Esophagus (tissue), 2 donors: ENCODE measurements around the gene KCNK10. TPM values are rescaled to one million over a fixed set of nuclear protein-coding genes. Genes with fewer than 3 reads are reported as not detected.

Experiments
- H3K27ac ChIP-seq, 2 donors: one replicate each; pipeline ENCODE4 v1.5.1; 2013; ENCODE audit warnings: low read depth in 2 of 2, mild to moderate bottlenecking in 2 of 2, inconsistent platforms in 1 of 2, low read length in 1 of 2, moderate library complexity in 1 of 2
- H3K27me3 ChIP-seq, 2 donors: one replicate each; pipeline ENCODE4 v1.6.1; 2013; ENCODE audit warnings: low read length in 2 of 2, control low read depth in 1 of 2, mild to moderate bottlenecking in 1 of 2; ENCODE audit not compliant: insufficient read depth in 2 of 2, control insufficient read depth in 1 of 2
- H3K36me3 ChIP-seq, 2 donors: one replicate each; pipeline ENCODE4 v1.6.1; 2013; ENCODE audit warnings: low read length in 1 of 2; ENCODE audit not compliant: control insufficient read depth in 2 of 2, insufficient read depth in 2 of 2
- H3K4me1 ChIP-seq, 2 donors: one replicate each; pipeline ENCODE4 v1.6.1; 2013; ENCODE audit warnings: low read length in 1 of 2; ENCODE audit not compliant: control insufficient read depth in 2 of 2, insufficient read depth in 2 of 2
- H3K4me3 ChIP-seq, 2 donors: one replicate each; pipeline ENCODE4 v1.5.1; 2013; ENCODE audit warnings: low read length in 2 of 2, mild to moderate bottlenecking in 2 of 2, low read depth in 1 of 2, moderate library complexity in 1 of 2
- H3K9me3 ChIP-seq, 2 donors: one replicate each; pipeline ENCODE4 v1.6.1; 2013; ENCODE audit warnings: mild to moderate bottlenecking in 2 of 2, low read depth in 1 of 2, low read length in 1 of 2, moderate library complexity in 1 of 2; ENCODE audit not compliant: control insufficient read depth in 2 of 2, insufficient read depth in 1 of 2
- WGBS, 2 donors: extraction: QIAGEN DNeasy Blood & Tissue Kit; methylation state at CpG; one replicate each; pipeline ENCODE4 v1.1.7; 2013; 5-methylcytosine and 5-hydroxymethylcytosine counted together
- polyA plus RNA-seq, 2 donors: library from polyadenylated mRNA; stranded (reverse); fragments of 200-250 nt; gene quantifications; one replicate each; pipeline ENCODE4 v1.2.3, GENCODE V29; 2013
- donor health status: healthy with polysubstance abuse.
- donor health status: Bipolar disorder and iron deficiency.

KCNK10 gene
- polyA plus RNA-seq, 2 donors = 0.61 to 1.0 TPM

DNA sequence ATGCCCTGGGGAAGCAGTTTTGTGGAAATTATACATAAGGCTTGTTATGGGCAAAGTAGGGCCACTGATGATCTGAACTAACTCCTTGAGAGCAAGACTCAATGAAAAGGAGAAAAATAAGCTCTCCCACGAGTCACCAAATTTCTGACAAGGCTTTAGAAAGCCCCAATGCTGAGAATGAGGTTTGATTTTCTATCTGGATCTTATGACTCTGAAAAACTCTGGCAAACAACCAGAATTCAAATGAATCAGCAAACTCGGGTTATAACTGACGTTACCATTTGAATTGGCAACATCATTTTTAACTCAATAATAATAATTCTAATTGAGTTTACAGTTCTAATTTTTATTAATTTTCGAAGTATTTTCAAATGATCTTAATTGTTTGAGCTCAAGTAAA lies 79.1 kb downstream of the KCNK10 start:
- Histone ChIP-seq H3K4me1 (no peaks in the 10 kb centered on the region), H3K27ac (no peak overlapping the region), H3K9me3 (no peaks in the 10 kb centered on the region), H3K4me3 (no peak overlapping the region), H3K27me3 (no peaks in the 10 kb centered on the region), H3K36me3 (no peaks in the 10 kb centered on the region)
- WGBS, 2 donors = 39 to 53% methylated on average over 4 of the region's 4 CpGs

DNA sequence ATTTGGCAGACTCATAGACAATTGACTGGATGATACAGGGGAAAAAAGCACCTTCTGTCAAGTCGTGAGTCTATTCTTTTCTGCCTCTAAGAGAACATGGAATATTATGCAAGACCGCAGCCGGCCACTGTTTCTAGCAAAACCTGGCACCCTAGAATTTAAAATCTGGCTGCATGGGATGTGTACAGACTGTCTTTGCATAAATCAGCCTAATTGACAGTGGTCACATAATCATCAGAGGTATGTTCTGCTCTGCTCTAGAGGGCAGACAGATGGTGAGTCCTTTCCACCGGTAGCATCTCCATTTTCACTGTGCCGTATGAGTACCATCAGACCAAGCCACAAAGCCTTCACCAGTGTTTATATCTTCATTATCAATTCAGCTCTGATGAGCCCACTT lies 80.6 kb downstream of the KCNK10 start:
- H3K27ac ChIP-seq = no peak overlapping the region
- H3K27me3 ChIP-seq = no peaks in the 10 kb centered on the region
- H3K4me3 ChIP-seq = no peak overlapping the region
- H3K4me1 ChIP-seq = no peaks in the 10 kb centered on the region
- WGBS, 2 donors = 87 to 88% methylated on average over 5 of the region's 5 CpGs
- no peaks in the 10 kb centered on the region for H3K36me3 ChIP-seq
- H3K9me3 ChIP-seq = no peaks in the 10 kb centered on the region

DNA sequence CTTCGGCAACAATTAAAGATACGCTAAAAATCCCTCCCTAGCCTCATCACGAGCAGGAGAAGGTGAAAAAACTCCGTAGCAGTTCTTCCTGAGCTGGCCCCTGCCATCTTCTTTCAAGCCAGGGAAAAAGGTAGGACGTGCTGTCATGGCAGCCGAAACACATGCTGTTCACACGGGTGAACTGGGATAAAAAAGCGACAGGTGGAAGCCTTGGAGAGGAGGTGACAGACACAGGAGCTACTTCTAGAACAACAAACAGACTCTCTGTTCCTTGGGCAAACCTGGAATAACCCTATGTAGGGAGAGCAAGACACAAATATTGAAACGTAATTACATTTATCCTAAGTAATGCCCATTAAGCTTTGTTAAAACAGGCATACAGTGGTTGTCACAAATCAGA lies 81.3 kb downstream of the KCNK10 start:
- Histone ChIP-seq H3K36me3 (no peaks in the 10 kb centered on the region), H3K27ac (no peak overlapping the region), H3K4me1 (no peaks in the 10 kb centered on the region), H3K27me3 (no peaks in the 10 kb centered on the region), H3K9me3 (no peaks in the 10 kb centered on the region), H3K4me3 (no peak overlapping the region)
- WGBS, 2 donors = 85 to 86% methylated on average over 9 of the region's 9 CpGs

DNA sequence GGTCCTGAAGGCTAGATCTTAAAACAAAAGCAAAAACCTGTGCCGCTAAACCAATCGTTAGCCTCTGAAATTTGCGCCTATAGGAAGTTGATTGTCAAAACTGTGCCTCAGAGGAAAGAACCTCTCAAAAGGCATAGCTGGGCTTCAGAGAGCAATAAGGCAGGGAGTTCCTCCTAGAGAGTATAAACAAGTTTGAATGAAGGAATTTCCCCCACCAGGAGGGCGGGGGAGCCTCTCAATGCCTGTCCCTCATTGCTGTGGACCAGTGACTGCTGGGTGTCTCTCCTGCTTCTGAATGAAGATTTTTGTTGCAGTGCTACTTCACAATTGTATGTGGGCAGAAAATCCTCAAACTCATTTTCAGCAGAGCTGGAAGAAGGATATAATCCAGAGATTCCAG lies 88.6 kb downstream of the KCNK10 start:
- Histone ChIP-seq H3K4me1 (no peaks in the 10 kb centered on the region), H3K27me3 (no peaks in the 10 kb centered on the region), H3K4me3 (no peak overlapping the region), H3K36me3 (no peaks in the 10 kb centered on the region), H3K9me3 (no peaks in the 10 kb centered on the region), H3K27ac (no peak overlapping the region)
- WGBS, 2 donors = 78 to 87% methylated on average over 4 of the region's 4 CpGs

DNA sequence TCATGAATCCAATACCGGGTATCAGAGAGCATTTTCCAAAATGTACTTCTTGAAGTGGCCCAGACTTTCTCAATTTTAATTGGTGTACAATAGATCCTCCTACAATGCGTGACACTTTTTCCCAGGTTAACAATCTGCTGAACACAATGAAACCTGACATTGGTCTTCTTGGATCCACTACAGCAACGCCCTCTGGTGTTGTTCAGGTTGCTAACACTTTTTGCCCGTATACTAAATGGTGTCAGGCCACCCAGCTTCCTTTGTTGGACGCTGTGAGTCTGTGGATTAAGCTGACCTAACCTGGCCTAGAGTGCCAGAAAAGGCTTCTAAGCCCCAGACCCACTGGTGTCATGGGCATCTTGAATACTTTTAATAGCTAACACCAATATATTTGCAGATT lies 89.2 kb downstream of the KCNK10 start:
- H3K9me3 ChIP-seq = no peaks in the 10 kb centered on the region
- WGBS, 2 donors = 65 to 70% methylated on average over 5 of the region's 5 CpGs
- H3K4me3 ChIP-seq = no peak overlapping the region
- no peak overlapping the region for H3K27ac ChIP-seq
- no peaks in the 10 kb centered on the region for H3K36me3 ChIP-seq
- H3K4me1 ChIP-seq = no peaks in the 10 kb centered on the region
- no peaks in the 10 kb centered on the region for H3K27me3 ChIP-seq

DNA sequence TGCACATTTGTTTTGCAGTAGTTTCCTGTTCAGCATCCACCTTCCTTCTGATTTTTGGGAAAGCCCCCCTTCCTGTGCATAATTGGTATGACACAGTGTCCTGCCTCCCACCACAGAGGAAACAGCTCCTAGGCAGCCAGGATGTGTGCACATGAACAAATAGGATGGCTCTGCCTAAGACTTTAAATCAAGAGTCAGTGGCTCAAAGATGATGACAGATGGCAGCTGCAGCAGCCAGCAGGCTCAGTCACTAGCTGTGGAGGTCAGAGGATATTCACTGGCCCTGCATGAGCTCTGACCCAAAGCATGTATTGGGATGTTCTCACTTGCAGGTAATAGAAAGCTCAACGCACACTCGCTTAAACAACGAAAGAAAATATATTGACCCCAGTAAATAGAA lies 90.3 kb downstream of the KCNK10 start:
- H3K4me3 ChIP-seq = no peak overlapping the region
- H3K9me3 ChIP-seq = no peaks in the 10 kb centered on the region
- H3K27me3 ChIP-seq = no peaks in the 10 kb centered on the region
- no peaks in the 10 kb centered on the region for H3K4me1 ChIP-seq
- H3K36me3 ChIP-seq = no peaks in the 10 kb centered on the region
- 91 to 92% methylated on average over 3 of the region's 3 CpGs for WGBS, 2 donors
- H3K27ac ChIP-seq = no peak overlapping the region

DNA sequence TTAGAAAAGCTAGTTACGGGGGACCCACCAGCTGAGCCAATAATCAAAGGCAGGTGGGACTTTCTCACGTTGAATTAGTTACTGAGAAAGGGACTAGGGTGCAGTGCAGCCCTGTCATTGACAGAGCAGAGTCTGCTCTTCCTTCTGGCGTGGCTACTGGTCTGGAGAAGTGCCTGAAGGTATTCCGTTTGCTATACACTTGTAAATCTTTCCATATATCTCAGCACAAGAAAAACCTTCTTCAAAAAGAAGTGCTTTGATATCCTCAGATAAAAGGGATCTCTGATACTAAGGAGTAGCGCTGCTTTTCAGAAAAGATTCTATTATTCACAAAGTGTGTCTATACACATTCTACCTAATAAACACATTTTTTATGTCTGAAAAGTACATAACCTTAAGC lies 91.5 kb downstream of the KCNK10 start:
- H3K9me3 ChIP-seq = no peaks in the 10 kb centered on the region
- H3K4me3 ChIP-seq = no peak overlapping the region
- H3K4me1 ChIP-seq = no peaks in the 10 kb centered on the region
- 59 to 63% methylated on average over 5 of the region's 5 CpGs for WGBS, 2 donors
- H3K27ac ChIP-seq = no peak overlapping the region
- H3K27me3 ChIP-seq = no peaks in the 10 kb centered on the region
- H3K36me3 ChIP-seq = no peaks in the 10 kb centered on the region

DNA sequence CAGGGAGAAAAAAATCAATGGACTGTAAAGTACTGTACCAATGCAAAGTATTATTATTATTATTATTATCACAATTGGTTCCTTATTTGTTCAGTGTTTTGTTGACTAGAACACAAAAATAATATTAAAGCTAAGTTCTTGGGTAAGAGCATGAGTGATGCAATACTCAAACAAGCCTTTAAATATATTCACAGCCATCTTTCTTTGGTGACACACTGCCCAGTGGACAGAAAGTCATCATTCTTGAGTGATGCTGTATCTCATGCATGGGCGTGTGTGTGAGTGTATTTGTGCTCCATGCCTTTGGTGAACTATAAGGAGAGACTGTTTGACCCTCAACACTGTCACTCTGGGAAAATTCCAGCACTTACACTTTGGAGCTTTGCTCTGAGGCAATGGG lies 93.6 kb downstream of the KCNK10 start:
- WGBS, 2 donors = 87 to 90% methylated on average over 1 of the region's 1 CpG
- no peaks in the 10 kb centered on the region for H3K4me1 ChIP-seq
- H3K4me3 ChIP-seq = no peak overlapping the region
- no peaks in the 10 kb centered on the region for H3K36me3 ChIP-seq
- H3K27me3 ChIP-seq = no peaks in the 10 kb centered on the region
- no peaks in the 10 kb centered on the region for H3K9me3 ChIP-seq
- H3K27ac ChIP-seq = no peak overlapping the region

DNA sequence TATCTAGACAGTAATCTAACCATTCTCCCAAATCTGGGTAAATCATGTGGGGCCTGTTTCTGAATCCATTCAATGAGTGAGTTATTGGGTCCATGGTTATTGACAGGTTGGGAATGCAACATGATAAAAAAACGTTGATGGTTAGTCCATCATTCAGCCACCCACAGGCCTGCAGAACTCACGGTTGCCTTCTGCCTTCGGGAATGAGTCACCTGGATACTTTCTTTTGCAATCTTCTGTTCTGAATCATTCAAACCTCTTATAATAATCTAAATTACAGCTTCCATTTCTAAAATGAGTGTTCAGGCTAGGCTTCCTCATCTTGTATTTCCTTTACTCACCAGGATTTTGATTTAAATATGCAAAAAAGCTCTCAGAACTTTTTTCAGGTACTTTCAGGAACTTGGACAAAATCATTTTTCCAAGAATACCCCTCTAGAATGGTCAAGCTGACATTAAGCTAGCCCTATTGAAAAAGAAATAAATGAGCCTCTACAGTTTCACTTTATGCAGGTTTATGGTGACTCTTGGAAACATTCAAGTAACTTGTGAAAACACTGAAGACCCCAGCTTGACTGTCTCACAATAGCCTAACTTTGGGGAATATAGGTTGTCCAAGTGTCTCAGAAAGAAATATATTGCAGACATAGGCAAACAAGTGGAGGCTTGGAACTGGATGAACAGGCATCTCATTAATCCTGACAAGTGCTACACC lies 94.4 kb downstream of the KCNK10 start:
- Histone ChIP-seq H3K4me3 (no peak overlapping the region), H3K36me3 (no peaks in the 10 kb centered on the region), H3K27ac (no peak overlapping the region), H3K27me3 (no peaks in the 10 kb centered on the region), H3K9me3 (no peaks in the 10 kb centered on the region), H3K4me1 (no peaks in the 10 kb centered on the region)
- 40 to 54% methylated on average over 3 of the region's 3 CpGs for WGBS, 2 donors

DNA sequence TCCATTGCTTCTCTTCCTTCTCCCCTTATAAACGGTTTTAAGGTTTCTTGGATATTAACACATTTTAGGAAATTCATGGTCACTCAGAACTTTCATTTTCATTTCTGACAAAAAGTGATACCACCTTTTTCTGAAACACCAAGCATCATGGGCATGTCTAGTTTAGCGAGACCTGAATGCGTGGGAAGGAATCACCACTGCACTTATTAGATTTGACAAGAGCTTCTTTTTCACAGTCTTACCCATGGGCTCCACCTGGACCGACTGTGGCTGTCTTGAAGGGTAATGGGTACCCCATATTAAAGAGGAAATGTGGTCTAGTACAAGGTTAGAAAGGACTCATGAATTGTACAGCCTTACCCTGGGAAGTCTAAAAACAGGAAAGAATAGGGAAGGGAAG lies 95.4 kb downstream of the KCNK10 start:
- 82 to 86% methylated on average over 4 of the region's 4 CpGs for WGBS, 2 donors
- no peak overlapping the region for H3K27ac ChIP-seq
- H3K4me1 ChIP-seq = no peaks in the 10 kb centered on the region

More for the DNA sequence above, 95.4 kb downstream of the KCNK10 start:
- Histone ChIP-seq H3K27me3 (no peaks in the 10 kb centered on the region), H3K9me3 (no peaks in the 10 kb centered on the region), H3K36me3 (no peaks in the 10 kb centered on the region), H3K4me3 (no peak overlapping the region)
